CD4-positive, alpha-beta T cell treated with Interleukin-4 for 4 hours (primary cell): ENCODE data around the gene TRAPPC2.
A peak's percentile ranks its signal among the peaks of the same experiment; 100 is the strongest.
"Not testable (repeated sequence)": the region's sequence is repeated elsewhere in the genome, so short reads cannot be mapped to it uniquely, and the experiment has no call there.

ENCODE experiments used
- DNase-seq: peaks from one replicate; pipeline ENCODE4 v3.0.0-alpha.2; 2020

TRAPPC2 gene

DNA sequence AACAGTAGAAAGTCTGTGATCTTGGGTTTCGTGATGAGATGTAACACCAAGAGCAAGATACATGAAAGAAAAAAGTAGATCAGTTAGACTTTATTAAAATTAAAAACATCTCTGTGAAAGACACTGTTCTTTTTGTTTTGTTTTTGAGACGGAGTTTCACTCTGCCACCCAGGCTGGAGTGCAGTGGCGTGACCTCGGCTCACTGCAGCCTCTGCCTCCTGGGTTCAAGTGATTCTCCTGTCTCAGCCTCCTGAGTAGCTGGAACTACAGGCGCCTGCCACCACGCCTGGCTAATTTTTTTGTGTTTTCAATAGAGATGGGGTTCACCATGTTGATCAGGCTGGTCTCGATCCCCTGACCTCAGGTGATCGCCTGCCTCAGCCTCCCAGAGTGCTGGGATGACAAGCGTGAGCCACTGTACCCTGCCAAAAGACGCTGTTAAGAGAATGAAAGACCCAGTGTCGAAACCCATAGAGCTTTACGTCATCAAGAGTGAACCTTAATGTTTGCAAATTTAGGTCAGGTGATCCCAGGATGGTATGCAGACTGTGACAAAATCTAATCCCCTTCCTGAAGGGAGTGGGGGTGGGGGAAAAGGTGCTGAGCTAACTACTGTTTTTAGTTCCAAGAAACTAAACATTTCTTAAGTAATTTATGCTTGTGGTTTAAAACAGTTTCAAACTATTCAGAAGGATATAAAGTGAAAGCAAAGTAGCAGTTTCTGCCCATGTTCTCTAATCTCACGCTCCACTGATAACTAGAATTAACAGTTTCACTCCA is 8.2 kb upstream of the TRAPPC2 start:
- peak; percentile 70 for DNase-seq

DNA sequence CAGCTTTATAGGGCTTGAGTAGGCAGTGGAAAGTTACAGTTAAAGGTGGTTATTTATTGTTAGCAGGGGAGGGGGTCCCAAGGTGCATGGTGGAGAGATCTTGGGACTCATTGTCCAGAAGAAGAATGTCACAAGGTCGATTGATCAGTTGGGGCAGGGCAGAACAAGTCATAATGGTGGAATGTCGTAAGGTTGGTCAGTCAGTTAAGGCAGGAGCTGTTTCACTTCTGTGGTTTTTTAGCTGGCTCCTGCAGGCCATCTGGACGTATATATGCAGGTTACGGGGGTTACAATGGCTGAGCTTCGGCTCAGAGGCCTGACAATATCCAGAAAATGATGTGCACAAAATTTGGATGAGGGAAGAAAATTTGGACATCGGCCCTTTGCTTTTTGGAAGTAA is 7.3 kb upstream of the TRAPPC2 start:
- DNase-seq: no peak

DNA sequence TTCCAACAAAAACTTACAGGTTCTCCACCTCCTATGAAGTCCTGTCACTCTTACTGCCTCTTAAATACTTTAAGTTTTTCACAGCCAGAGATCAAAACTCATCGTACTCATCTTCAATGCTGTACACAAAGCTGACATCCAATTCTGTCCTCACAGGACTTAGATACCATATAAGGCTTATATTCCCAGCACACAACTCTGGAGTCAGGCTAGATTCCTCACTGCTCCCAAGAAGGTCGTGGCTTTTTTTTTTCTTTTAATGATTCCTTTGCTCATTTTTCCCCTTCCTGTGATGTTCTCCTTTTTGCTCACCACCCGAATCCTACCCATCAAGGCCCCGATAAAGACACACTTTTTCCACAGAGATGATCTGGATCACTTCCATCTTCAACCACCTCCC is 914 bp downstream of the TRAPPC2 start:
- no peak for DNase-seq

DNA sequence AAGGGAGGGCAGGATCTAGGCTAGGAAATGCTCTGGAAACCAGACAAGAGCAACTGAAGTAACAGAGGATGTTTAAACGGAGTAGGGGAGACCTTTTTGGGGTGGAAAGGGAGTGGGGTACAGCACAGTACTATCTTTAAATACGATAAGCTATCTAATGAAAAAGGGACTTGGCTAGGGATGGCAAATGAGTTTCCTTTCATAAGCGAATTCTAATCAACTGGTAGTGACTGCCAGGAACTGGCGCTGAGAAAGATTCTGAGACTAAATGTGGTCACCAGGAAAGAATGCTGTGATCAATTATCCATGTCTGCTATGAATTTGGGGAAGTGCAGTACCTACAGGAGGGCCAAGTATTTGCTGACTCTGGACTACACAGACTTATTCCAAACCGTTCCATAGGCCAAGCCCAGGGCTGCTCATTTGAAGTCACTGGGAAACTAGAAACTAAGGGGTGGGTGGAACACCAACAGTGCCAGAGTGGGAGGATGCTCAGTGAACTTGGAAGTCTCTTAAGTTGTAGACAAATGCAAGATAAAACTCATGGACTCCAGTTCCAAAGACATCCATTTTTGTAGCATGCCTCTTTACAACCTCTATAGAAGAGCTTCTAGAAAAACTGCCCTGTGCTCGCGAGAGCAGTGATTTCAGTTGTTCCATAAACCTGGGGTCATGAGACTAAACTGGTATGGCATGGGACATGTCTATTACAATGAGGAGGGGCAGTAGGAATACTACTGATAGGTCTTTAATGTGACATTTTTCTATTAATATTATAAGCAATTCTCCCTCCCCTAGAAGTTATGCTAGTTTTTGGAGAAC is 2.0 kb downstream of the TRAPPC2 start:
- no peak for DNase-seq

DNA sequence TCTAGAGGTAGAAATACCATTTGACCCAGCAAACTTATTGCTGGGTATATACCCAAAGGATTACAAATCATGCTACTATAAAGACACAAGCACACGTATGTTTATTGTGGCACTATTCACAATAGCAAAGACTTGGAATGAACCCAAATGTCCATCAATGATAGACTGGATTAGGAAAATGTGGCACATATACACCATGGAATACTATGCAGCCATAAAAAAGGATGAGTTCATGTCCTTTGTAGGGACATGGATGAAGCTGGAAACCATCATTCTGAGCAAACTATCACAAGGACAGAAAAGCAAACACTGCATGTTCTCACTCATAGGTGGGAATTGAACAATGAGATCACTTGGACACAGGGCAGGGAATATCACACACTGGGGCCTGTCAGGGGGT is 3.9 kb downstream of the TRAPPC2 start:
- DNase-seq: not testable (repeated sequence)

DNA sequence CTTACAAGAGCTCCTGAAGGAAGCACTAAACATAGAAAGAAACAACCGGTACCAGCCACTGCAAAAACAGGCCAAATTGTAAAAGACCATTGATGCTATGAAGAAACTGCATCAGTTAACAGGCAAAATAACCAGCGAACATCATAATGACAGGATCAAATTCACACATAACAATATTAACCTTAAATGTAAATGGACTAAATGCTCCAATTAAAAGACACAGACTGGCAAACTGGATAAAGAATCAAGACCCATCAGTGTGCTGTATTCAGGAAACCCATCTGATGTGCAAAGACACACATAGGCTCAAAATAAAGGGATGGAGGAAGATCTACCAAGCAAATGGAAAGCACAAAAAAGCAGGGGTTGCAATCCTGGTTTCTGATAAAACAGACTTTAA is 7.8 kb downstream of the TRAPPC2 start:
- not testable (repeated sequence) for DNase-seq

DNA sequence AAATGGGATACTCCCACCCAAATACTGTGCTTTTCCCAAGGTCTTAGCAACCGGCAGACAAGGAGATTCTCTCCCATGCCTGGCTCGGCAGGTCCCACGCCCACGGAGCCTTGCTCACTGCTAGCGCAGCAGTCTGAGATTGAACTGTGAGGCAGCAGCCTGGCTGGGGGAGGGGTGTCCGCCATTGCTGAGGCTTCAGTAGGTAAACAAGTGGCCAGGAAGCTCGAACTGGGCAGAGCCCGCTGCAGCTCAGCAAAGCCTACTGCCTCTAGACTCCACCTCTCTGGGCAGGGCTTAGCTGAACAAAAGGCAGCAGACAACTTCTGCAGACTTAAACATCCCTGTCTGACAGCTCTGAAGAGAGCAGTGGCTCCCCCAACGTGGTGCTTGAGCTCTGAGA is 9.5 kb downstream of the TRAPPC2 start:
- DNase-seq: peak; percentile 75

DNA sequence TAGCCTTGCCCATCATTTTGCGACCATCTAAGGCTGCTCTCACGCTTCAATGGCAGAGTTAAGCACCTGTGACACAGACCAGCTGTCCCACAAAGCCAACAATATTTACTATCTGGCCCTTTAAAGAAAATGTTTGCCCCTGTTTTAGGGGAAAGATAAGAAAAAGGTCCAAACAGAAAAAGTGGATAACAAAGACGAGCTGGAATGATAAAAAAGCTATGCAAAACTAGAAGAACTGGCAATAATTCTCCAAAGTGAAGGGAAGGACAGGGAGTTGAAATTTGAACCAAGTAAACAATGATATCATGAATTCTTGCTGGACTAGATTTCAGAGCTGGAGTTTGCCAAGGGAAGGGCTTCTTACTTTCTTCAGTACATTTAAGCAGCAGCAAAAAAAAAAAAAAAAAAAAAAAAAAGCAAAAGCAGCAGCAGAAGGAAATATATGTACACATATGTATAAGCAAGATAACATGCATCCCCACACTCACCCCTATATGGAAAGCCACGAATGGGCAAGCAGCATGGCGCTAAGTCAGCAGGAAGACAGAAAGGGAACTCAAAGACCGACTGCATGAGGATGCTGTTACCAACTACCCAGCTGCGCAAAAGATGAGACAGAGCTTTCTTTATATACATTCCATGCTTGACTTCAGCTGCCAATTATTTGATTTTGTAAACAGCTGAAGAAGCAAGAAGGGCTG is 12.5 kb downstream of the TRAPPC2 start:
- DNase-seq: no peak

DNA sequence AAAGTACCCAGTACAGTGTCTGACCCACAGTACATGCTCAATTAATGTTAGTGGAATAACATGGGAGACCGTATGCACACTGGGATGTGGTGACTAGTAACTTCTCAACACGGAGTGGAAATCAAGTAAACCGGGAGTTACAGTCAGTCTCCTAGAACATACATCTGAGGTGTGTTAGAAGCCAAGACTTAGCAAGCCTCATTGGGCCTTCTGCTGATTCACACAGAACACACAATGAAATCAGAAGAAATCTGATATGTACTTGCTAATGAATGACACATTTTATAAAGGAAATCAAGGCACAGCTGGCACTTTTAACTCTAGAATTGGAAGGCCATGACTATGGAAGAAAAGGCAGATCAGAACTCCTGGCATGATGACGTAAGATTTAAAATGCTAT is 13.0 kb downstream of the TRAPPC2 start:
- DNase-seq: no peak

DNA sequence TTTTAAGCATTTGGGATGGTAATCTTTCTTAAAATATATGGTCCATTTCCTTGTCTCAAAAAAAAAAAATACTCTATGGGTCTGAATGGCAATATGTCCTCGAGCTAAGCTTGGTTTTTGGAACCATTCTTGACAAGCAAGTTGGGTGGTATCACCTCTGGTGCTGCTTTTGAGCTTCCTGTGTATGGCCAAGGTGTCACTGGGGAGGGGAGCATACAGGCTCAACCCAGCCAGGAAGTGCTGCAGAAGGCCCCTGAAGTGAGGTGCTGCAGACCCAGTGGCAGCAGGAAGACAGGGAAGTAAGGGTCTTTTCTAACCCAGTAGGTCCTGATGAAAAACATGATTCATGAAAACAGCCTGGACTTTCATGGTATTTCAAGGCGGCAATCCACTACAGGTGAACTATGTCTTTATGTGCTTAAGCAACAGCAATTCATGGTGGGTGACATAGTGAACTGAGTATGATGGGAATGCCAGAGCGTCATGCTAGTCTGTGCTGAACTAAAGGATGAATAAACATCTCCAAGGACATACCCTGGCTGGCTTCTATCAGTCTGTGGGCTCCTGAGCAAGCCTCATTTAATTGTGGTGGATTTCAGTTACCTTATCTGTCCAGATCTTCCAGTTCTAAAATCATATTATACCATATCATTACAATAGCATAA is 15.1 kb downstream of the TRAPPC2 start:
- DNase-seq: peak; percentile 53

DNA sequence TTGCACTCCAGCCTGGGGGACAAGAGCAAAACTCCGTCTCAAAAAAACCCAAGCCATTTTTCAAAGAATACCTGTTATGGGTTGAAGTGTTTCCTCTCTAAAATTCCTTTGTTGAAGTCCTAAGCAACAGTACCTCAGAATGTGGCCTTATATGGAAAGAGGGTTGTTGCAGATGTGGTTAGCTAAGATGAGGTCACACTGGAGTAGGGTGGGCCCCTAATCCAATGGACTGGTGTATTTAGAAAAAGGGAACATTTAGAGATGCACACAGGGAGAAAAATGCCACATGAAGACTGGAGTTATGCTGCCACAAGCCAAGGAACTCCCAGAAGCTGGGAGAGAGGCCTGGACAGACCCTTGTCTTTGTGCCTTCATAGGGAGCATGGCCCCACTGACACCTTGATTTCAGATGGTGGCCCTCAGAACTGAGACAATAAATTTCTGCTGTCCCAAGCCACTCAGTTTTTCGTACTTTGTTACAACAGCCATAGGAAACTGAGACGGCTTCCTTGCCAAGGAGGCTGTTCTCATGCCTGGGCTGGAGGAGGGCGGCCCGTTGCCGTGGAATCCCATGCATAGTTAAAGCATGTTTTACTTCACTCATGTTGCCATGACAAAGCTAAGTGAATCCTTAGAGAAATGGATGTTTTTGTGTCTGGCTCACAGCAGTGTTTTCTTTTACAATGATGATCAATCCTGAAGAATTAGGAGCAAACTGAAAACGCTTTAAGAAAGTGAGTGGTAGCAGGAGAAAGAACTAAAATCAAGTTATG is 16.5 kb downstream of the TRAPPC2 start:
- no peak for DNase-seq

DNA sequence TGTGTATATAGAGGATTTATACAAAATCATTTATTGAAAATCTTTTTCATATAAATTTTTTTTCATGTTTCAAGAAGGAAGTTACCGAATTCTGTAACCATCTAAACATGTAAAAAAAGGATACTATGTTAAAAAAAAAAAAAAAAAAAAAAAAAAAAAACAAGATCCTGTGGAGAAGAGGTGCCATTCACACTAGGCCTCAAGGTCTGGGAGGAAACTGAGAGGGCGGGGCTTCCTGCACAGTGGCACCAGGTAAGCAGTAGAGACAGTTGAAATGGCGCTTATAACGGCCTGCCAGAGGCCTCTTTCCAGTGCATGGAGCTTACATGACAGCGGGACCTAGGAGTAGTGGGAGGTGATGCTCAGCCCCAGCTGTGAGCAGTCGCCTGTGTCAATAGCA is 17.5 kb downstream of the TRAPPC2 start:
- DNase-seq: peak; percentile 47

DNA sequence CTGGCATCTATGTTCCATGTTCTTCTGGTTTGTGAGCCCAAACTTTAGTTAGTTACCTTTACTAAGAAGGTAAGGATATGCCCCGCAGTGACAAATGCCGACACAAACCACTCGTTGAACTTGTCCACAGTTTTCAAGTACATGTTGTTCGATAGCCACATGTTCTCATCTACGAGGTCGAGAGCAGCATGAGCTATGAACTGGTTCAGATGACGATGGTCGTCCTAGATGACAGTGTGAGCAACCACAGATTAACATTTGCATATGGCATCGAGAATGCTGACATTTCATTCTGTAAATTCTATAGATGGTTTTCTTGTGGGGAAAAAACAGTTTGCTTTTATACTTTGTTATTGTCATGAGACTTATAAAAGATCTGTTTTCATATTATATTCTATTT is 18.0 kb downstream of the TRAPPC2 start:
- DNase-seq: no peak

DNA sequence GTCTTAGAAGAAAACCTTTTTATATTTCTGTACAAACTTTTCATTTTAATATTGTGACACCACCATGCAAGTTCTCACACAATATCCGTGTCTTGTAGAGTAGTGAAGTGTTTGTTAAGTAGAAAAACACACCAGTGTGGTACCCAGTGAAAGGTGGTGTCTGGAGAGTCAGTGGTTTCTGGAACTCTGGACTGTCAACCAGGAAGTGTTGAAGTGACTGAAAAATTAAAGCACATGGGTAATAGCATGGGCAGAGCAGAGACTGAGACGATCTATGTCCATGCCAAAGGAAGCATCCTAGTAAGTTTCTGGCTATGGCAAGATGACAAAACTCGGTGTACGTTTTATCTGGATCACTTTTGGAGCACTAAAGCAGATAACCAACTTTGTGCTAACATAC is 23.3 kb downstream of the TRAPPC2 start:
- DNase-seq: no peak

DNA sequence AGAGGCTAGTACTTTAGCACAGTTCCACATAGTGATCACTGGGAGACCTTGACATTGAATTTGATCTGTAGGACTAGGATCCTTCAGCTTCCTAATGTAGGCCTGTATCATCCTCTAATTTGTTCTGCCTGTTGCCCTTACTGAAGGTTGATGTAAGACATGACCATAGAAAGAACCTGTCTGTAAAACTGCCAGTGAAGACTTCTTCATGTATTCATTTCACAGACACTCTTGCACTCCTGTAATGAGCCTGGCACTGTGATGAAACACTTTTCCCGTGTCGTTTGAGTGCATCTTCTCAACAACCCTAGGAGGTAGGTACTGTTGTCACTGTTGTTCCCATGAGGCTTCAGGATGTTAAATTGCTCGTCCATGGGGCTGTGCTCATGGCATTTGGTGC is 30.8 kb downstream of the TRAPPC2 start:
- DNase-seq: no peak

DNA sequence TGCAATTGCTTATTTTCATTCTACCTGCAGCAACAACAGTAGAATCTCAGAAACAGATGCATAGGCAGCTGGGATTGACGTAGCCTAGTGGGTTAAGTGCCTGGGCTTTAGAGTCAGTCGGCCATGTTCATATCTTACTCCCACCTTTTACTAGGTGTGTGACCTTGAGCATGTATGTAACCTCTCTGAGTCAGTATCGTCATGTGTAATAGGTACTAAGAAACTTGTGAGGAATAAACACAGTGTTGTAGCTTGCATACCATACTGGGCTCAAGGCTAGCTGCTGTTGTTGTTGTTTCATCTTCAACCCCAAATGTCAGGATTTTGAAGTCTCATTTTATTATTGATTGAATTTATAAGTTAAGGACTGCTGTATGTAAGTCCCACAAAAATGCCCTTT is 31.3 kb downstream of the TRAPPC2 start:
- no peak for DNase-seq

DNA sequence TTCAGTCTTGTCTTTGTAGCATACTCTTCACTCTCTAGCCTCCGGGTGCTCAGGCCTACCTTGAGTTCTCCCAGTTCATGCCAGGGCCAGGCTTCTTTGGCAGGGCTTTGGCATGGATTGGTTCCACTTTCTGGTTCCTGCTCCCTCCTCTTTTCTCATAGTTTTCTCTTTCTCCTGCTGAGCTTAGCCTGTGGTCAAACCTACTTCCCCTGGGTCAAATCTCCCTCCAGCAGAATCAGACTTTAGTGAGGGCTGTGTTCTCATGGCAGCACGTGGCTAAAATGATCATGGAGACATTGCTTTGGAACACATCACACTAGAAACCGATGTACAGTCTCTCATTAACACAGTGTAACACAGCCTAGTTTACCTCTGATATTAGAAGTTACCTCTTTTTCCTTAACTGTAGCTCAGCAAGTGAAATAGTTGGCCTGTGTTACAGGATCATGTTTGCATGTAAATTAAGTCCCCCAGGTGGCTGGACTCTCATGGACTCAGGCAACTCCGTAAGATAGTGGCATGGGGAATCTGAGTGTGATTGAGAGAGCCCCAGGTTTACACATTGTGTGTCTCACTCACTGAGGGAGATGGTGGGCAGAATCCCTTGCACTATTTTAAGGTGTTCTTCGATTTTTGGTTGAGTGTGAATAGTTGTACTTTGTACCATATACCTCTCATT is 32.2 kb downstream of the TRAPPC2 start:
- no peak for DNase-seq

DNA sequence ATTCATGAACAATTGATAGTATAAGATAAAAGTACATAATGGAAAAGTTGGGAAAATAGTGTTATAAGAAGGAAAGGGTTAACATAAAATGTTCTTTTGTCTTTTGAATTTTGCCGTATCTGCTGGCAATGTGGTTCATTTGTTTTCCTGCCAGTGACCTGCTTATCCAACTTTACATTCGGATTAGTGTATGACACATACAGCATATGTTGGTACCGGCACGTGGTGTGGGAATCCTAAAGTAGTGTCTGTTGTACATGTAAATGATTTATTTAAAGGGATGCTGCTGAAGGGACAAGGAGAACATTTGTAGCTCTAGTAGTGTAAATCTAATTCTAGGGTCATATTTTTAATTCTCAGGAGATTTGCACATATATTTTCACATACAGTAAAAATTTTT is 34.0 kb downstream of the TRAPPC2 start:
- no peak for DNase-seq

DNA sequence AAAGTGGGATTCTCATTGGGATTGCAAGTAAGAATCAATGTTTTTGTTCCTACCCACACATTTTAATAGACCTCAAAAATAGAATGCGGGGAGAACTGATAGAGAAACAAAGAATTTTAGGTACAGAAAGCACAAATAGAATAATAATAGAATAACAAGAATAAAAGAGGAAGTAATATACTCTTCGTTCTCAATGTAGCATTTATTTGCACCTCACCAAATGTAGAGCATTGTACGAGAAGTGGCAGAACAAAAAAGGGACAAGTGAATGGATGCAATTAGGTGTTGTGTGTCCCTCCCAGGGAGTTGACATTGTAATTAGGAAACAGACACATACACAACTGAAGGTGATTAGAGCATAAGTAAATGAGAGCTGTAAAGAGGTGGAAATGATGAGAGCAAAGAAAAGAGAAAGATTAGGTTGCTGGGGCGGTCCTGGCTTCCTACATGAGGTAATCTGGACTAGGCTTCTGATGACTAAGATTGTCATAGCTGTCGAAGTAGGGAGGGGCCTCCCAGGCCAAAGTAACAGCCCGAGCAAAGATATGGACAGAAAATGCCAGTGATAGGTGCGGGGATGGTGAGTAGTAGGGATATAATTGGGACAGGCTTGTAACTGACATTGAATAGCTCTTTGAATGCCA is 35.1 kb downstream of the TRAPPC2 start:
- DNase-seq: no peak

DNA sequence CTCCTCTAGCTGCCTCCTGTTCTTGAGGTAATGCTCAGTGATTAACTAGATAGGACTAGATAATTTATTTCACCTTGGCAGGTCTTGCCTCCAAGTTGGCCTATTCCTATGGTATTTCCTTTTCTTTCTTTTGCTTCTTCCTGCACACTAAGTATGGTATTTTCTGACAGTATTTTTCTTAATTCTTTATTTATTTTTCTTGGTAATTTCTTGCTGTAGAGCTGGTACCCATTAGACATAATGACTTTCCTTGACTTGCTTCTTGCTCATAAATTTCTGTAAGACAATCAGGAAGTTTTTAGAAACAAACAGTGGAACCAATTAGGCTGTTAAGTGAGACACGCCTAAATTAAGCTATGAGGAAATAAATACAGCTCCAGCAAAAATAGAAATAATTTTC is 36.0 kb downstream of the TRAPPC2 start:
- DNase-seq: no peak

DNA sequence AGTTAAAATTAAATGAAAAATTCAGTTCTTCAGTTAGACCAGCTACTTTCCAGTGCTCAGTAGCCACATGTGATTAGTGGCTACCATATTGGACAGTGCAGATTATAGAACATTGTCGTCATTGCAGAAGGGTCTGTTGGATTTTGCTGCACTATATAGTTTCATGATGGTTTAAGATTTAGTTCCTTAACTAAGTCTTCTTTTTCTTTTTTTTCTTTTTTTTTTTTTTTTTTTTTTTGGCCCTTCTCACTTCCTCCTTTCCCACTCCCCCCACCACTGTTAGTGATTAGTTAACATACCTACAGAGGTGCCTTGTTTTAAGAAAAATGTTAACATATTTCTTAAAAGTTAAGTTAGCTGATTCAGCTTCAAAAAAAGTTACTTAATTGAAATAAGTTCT is 36.4 kb downstream of the TRAPPC2 start:
- no peak for DNase-seq
